Neutrophil (primary cell): ENCODE measurements around the gene IQGAP2.
A peak's percentile ranks its signal among the peaks of the same experiment; 100 is the strongest.

Source experiments
- H3K27ac ChIP-seq: fragments of 200-600 bp; sonication (generic); 2 replicates; pipeline ENCODE4 v1.5.1; 2016; ENCODE audit warnings: mild to moderate bottlenecking, moderate library complexity
- H3K27me3 ChIP-seq: fragments of 200-600 bp; sonication (generic); 2 replicates; pipeline ENCODE4 v1.6.0; 2016; ENCODE audit warnings: mild to moderate bottlenecking
- H3K36me3 ChIP-seq: fragments of 200-600 bp; sonication (generic); 2 replicates; pipeline ENCODE4 v1.5.1; 2017
- H3K4me1 ChIP-seq, 2 experiments: fragments of 200-600 bp in 1 of 2; sonication (generic) in 1 of 2; 1 replicate in 1 of 2; 2 replicates in 1 of 2; pipeline versions ENCODE4 v1.5.1 to v1.6.1; 2013 to 2016; ENCODE audit warnings: low read depth in 1 of 2, low read length in 1 of 2, mild to moderate bottlenecking in 1 of 2, moderate library complexity in 1 of 2; ENCODE audit not compliant: control insufficient read depth in 1 of 2, insufficient read depth in 1 of 2
- H3K4me3 ChIP-seq, 2 experiments: fragments of 200-600 bp in 1 of 2; sonication (generic) in 1 of 2; 1 replicate in 1 of 2; 2 replicates in 1 of 2; pipeline ENCODE4 v1.5.1; 2013 to 2016; ENCODE audit warnings: low read depth in 1 of 2, low read length in 1 of 2, mild to moderate bottlenecking in 1 of 2, moderate library complexity in 1 of 2
- H3K9me3 ChIP-seq: fragments of 200-600 bp; sonication (generic); 2 replicates; pipeline ENCODE4 v1.5.1; 2016
- TF ChIP-seq, protein P1 (sequence below): fragments of 200-600 bp; sonication (generic); IDR thresholded peaks from 2 replicates; pipeline ENCODE4 v1.5.1; 2016; ENCODE audit warnings: antibody characterized with exemption

Gene IQGAP2

DNA sequence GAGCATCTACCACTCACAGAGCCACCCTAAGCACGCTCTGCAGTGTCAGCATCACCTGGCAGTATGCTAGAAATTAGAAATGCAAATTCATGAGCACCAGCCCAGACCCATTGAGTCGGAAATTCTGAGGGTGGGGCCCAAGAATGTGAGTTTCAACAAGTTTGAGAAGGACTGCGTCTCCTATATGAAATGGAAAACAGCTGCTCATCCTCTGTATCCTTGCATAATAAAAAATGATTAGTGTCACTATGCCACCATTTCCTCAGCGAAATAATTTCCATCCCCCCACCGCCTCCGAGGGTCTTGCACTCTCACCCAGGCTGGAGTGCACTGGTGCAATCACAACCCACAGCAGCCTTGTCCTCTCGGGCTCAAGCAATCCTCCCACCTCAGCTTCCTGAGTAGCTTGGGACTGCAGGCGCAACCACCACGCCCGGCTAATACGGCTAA, 1.3 kb upstream of the IQGAP2 start:
- TF ChIP-seq, protein P1, sequence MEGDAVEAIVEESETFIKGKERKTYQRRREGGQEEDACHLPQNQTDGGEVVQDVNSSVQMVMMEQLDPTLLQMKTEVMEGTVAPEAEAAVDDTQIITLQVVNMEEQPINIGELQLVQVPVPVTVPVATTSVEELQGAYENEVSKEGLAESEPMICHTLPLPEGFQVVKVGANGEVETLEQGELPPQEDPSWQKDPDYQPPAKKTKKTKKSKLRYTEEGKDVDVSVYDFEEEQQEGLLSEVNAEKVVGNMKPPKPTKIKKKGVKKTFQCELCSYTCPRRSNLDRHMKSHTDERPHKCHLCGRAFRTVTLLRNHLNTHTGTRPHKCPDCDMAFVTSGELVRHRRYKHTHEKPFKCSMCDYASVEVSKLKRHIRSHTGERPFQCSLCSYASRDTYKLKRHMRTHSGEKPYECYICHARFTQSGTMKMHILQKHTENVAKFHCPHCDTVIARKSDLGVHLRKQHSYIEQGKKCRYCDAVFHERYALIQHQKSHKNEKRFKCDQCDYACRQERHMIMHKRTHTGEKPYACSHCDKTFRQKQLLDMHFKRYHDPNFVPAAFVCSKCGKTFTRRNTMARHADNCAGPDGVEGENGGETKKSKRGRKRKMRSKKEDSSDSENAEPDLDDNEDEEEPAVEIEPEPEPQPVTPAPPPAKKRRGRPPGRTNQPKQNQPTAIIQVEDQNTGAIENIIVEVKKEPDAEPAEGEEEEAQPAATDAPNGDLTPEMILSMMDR: no peak
- Histone ChIP-seq H3K27me3 (no peaks in the 10 kb centered on the region), H3K36me3 (no peaks in the 10 kb centered on the region), H3K4me1 (peaks cover 48 to 53% of the 10 kb centered on the region in 2 experiments), H3K9me3 (no peaks in the 10 kb centered on the region), H3K4me3 (peak overlapping the region; percentile 74 to 85), H3K27ac (peak overlapping the region; percentile 93)

DNA sequence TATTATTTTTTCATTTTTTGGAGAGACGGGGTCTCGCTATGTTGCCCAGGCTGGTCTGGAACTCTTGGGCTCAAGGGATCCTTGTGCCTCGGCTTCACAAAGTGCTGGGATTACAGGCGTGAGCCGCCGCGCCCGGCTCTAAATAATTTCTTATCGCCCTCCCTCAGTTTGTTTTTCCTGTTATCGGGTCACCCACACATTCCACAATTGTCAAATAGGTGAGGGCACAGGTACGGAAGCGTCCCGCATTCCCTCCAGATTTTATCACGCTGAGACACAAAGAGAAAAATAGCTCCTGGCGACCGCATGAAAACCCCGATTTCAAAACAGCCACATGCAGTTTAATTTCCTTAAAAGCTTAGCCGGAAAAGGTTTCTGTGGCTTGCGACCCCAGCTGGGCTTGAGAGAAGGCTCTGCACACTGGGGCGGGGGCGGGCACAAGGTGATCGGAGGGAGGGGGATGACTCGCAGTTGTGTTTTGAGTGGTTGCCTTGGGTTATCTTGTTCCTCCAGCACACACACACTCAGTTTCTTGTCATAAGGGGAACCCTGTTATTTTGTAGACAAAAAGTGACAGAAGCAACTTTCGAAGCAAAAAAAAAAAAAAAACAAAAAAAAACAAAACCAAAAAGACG, 717 bp upstream of the IQGAP2 start:
- Histone ChIP-seq H3K4me3 (peak overlapping the region; percentile 74 to 85), H3K27ac (peak overlapping the region; percentile 93), H3K9me3 (no peaks in the 10 kb centered on the region), H3K36me3 (no peaks in the 10 kb centered on the region), H3K27me3 (no peaks in the 10 kb centered on the region), H3K4me1 (peaks cover 54 to 58% of the 10 kb centered on the region in 2 experiments)
- TF ChIP-seq, protein P1: no peak

DNA sequence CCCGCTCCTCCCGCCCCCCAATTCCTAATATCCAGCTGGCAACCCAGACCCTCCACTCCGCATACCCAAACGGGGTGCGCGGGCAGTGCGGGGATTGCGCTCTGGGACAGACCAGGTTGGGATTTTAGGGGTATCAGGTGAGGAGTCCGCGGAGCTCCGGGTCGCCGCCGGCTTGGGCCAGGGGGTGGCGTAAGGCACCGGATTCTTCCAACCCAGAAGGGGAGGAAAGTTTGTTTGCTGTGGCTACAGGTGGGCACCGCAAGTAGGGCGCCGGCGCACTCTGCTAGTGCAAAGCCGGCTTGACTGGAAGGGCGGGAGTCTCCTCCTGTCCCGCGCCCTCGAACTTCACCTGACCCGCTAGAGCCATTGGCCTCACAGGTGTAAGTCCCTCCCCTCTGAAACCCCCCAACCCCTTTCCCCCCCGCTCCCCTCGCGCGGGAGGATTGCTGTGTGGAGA, 709 bp downstream of the IQGAP2 start:
- peak overlapping the region; percentile 74 to 85 for H3K4me3 ChIP-seq
- H3K36me3 ChIP-seq: no peaks in the 10 kb centered on the region
- H3K4me1 ChIP-seq: peaks cover 66 to 73% of the 10 kb centered on the region in 2 experiments
- H3K9me3 ChIP-seq: no peaks in the 10 kb centered on the region
- TF ChIP-seq, protein P1: no peak
- H3K27ac ChIP-seq: peak overlapping the region; percentile 93
- no peaks in the 10 kb centered on the region for H3K27me3 ChIP-seq

DNA sequence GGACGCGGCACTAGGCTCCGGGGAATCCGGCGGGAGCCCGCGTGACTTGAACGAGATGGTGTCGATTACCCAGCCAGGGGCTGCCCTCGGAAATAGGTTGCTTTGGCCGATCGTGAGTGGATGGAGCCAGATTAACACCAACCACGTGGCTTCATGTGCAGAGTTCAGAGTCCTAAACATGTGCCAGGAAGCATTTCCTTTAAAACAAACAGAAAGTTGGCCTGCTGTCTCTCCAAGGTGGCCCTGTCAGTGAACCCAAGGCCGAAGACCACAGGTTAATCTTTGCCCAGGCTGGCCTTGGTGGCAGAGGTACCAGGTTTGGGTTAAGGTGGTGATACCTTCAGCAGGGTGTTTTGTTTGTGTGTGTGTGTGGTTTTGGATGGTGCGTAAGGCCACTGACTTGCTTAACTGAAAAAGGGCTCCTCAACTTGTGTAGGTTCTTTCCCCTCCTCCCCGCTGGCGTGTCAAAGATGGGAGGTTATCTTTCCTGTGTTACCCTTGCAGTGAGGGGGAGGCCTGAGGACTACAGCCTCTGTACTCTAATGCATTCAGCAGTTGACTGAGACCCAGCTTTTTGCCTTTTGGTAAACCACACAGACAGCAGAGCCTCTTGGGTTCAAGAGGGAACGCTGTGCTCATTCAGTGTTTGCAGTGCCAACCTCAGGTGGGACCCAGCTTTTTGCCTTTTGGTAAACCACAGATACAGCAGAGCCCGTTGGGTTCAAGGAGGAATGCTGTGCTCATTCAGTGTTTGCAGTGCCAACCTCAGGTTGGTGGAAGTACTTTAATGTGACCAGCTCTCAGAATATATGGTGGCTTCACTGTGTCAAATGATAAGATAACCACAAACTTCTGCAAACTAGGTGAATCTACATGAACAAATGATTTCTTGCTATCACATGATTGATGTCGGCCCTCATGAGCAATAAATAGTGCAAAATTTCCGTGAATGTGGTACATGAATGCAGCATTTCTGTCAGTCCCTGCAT, 1.4 kb downstream of the IQGAP2 start:
- H3K27me3 ChIP-seq: no peaks in the 10 kb centered on the region

DNA sequence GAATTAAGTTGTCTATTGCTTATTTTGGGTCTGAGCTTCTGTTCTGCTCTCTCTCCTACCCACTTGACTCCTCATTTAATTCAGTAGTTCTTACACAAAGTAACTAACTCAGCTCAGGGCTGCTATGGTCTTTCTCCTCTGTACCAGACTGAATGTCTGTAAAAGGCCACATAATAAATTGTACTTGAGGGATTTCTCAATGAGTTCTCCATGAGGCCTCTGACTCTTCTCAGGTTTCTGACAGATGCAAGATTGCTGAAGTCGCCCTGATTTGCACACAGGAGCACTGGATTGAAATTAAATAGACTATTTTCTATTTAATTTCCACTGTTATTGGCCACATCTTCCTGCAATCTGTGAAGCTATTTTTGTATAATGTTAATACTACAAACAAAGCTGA, 2.9 kb downstream of the IQGAP2 start:
- H3K9me3 ChIP-seq: no peaks in the 10 kb centered on the region
- H3K36me3 ChIP-seq: no peaks in the 10 kb centered on the region
- TF ChIP-seq, protein P1: no peak
- peak overlapping the region; percentile 28 to 74 for H3K4me3 ChIP-seq
- peaks cover 61 to 67% of the 10 kb centered on the region in 2 experiments for H3K4me1 ChIP-seq
- H3K27me3 ChIP-seq: no peaks in the 10 kb centered on the region
- peak overlapping the region; percentile 93 for H3K27ac ChIP-seq

More for the DNA sequence above, 1.4 kb downstream of the IQGAP2 start:
- Histone ChIP-seq H3K9me3 (no peaks in the 10 kb centered on the region), H3K4me3 (peak overlapping the region; percentile 74 to 85), H3K36me3 (no peaks in the 10 kb centered on the region), H3K4me1 (peaks cover 66 to 74% of the 10 kb centered on the region in 2 experiments), H3K27ac (peak overlapping the region; percentile 93)
- TF ChIP-seq, protein P1: no peak
